Measurements from ENCODE around the gene ZNF423. TPM values are rescaled to one million over a fixed set of nuclear protein-coding genes. Genes with fewer than 3 reads are reported as not detected.

Gene ZNF423
- total and polyA plus RNA-seq, 2 donors, result 0.52 to 1.6 TPM

- H3K36me3 ChIP-seq (ENCODE audit: control insufficient read depth in 2 of 2, insufficient read depth in 2 of 2, low read length in 1 of 2), result no peaks in the 10 kb centered on the region
- 74% methylated on average over 11 of the region's 11 CpGs for WGBS
- H3K9me3 ChIP-seq (ENCODE audit: control insufficient read depth in 2 of 2, insufficient read depth in 1 of 2, low read length in 1 of 2), result no peaks in the 10 kb centered on the region
- H3K4me3 ChIP-seq (ENCODE audit: low read length in 2 of 2), result no peak overlapping the region
- H3K27me3 ChIP-seq (ENCODE audit: control insufficient read depth in 2 of 2, insufficient read depth in 1 of 2, low read length in 1 of 2), result no peaks in the 10 kb centered on the region
- DNase-seq (ENCODE audit: low read depth in 6 of 9, low spot score in 9 of 9), result peak in 1 of 9 donors; percentile 33
- H3K4me1 ChIP-seq (ENCODE audit: control insufficient read depth in 2 of 2, insufficient read depth in 2 of 2, low read length in 2 of 2), result peaks cover 0 to 6% of the 10 kb centered on the region in 2 donors
- no peak overlapping the region for H3K27ac ChIP-seq (ENCODE audit: low read depth in 1 of 2, low read length in 1 of 2)
These were observed 77.5 kb downstream of the ZNF423 start for GRCh38 chr16:49778202-49778930.

GRCh38 chr16:49776734-49777133, 79.2 kb downstream of the ZNF423 start:
- DNase-seq (ENCODE audit: low read depth in 6 of 9, low spot score in 9 of 9), result no peak
- 89% methylated on average over 4 of the region's 4 CpGs for WGBS
- no peaks in the 10 kb centered on the region for H3K27me3 ChIP-seq (ENCODE audit: control insufficient read depth in 2 of 2, insufficient read depth in 1 of 2, low read length in 1 of 2)

GRCh38 chr16:49776085-49776595, 79.8 kb downstream of the ZNF423 start:
- H3K27ac ChIP-seq (ENCODE audit: low read depth in 1 of 2, low read length in 1 of 2), result no peak overlapping the region
- H3K4me3 ChIP-seq (ENCODE audit: low read length in 2 of 2), result no peak overlapping the region
- peaks cover 0 to 6% of the 10 kb centered on the region in 2 donors for H3K4me1 ChIP-seq (ENCODE audit: control insufficient read depth in 2 of 2, insufficient read depth in 2 of 2, low read length in 2 of 2)
- H3K27me3 ChIP-seq (ENCODE audit: control insufficient read depth in 2 of 2, insufficient read depth in 1 of 2, low read length in 1 of 2), result no peaks in the 10 kb centered on the region
- 84% methylated on average over 16 of the region's 16 CpGs for WGBS
- no peaks in the 10 kb centered on the region for H3K36me3 ChIP-seq (ENCODE audit: control insufficient read depth in 2 of 2, insufficient read depth in 2 of 2, low read length in 1 of 2)
- H3K9me3 ChIP-seq (ENCODE audit: control insufficient read depth in 2 of 2, insufficient read depth in 1 of 2, low read length in 1 of 2), result no peaks in the 10 kb centered on the region
- DNase-seq (ENCODE audit: low read depth in 6 of 9, low spot score in 9 of 9), result no peak

More at GRCh38 chr16:49776734-49777133, 79.2 kb downstream of the ZNF423 start:
- Histone ChIP-seq H3K9me3 (ENCODE audit: control insufficient read depth in 2 of 2, insufficient read depth in 1 of 2, low read length in 1 of 2) (no peaks in the 10 kb centered on the region), H3K27ac (ENCODE audit: low read depth in 1 of 2, low read length in 1 of 2) (no peak overlapping the region), H3K4me1 (ENCODE audit: control insufficient read depth in 2 of 2, insufficient read depth in 2 of 2, low read length in 2 of 2) (peaks cover 0 to 6% of the 10 kb centered on the region in 2 donors), H3K36me3 (ENCODE audit: control insufficient read depth in 2 of 2, insufficient read depth in 2 of 2, low read length in 1 of 2) (no peaks in the 10 kb centered on the region), H3K4me3 (ENCODE audit: low read length in 2 of 2) (no peak overlapping the region)

GRCh38 chr16:49775581-49775980, 80.3 kb downstream of the ZNF423 start:
- Histone ChIP-seq H3K27ac (ENCODE audit: low read depth in 1 of 2, low read length in 1 of 2) (no peak overlapping the region), H3K4me1 (ENCODE audit: control insufficient read depth in 2 of 2, insufficient read depth in 2 of 2, low read length in 2 of 2) (peaks cover 0 to 6% of the 10 kb centered on the region in 2 donors)

GRCh38 chr16:49775018-49775417, 80.9 kb downstream of the ZNF423 start:
- H3K4me1 ChIP-seq (ENCODE audit: control insufficient read depth in 2 of 2, insufficient read depth in 2 of 2, low read length in 2 of 2), result peaks cover 0 to 6% of the 10 kb centered on the region in 2 donors
- H3K27me3 ChIP-seq (ENCODE audit: control insufficient read depth in 2 of 2, insufficient read depth in 1 of 2, low read length in 1 of 2), result no peaks in the 10 kb centered on the region
- no peaks in the 10 kb centered on the region for H3K36me3 ChIP-seq (ENCODE audit: control insufficient read depth in 2 of 2, insufficient read depth in 2 of 2, low read length in 1 of 2)
- H3K9me3 ChIP-seq (ENCODE audit: control insufficient read depth in 2 of 2, insufficient read depth in 1 of 2, low read length in 1 of 2), result no peaks in the 10 kb centered on the region
- H3K27ac ChIP-seq (ENCODE audit: low read depth in 1 of 2, low read length in 1 of 2), result no peak overlapping the region
- H3K4me3 ChIP-seq (ENCODE audit: low read length in 2 of 2), result no peak overlapping the region
- WGBS, result 95% methylated on average over 4 of the region's 4 CpGs
- no peak for DNase-seq (ENCODE audit: low read depth in 6 of 9, low spot score in 9 of 9)

More at GRCh38 chr16:49775581-49775980, 80.3 kb downstream of the ZNF423 start:
- Histone ChIP-seq H3K9me3 (ENCODE audit: control insufficient read depth in 2 of 2, insufficient read depth in 1 of 2, low read length in 1 of 2) (no peaks in the 10 kb centered on the region), H3K27me3 (ENCODE audit: control insufficient read depth in 2 of 2, insufficient read depth in 1 of 2, low read length in 1 of 2) (no peaks in the 10 kb centered on the region), H3K4me3 (ENCODE audit: low read length in 2 of 2) (no peak overlapping the region), H3K36me3 (ENCODE audit: control insufficient read depth in 2 of 2, insufficient read depth in 2 of 2, low read length in 1 of 2) (no peaks in the 10 kb centered on the region)
- WGBS, result 96% methylated on average over 4 of the region's 4 CpGs
- DNase-seq (ENCODE audit: low read depth in 6 of 9, low spot score in 9 of 9), result no peak

- no peak overlapping the region for H3K4me3 ChIP-seq (ENCODE audit: low read length in 2 of 2)
- no peaks in the 10 kb centered on the region for H3K9me3 ChIP-seq (ENCODE audit: control insufficient read depth in 2 of 2, insufficient read depth in 1 of 2, low read length in 1 of 2)
- 83% methylated on average over 10 of the region's 10 CpGs for WGBS
- H3K27me3 ChIP-seq (ENCODE audit: control insufficient read depth in 2 of 2, insufficient read depth in 1 of 2, low read length in 1 of 2), result no peaks in the 10 kb centered on the region
- H3K27ac ChIP-seq (ENCODE audit: low read depth in 1 of 2, low read length in 1 of 2), result no peak overlapping the region
- no peaks in the 10 kb centered on the region for H3K36me3 ChIP-seq (ENCODE audit: control insufficient read depth in 2 of 2, insufficient read depth in 2 of 2, low read length in 1 of 2)
- DNase-seq (ENCODE audit: low read depth in 6 of 9, low spot score in 9 of 9), result no peak
- H3K4me1 ChIP-seq (ENCODE audit: control insufficient read depth in 2 of 2, insufficient read depth in 2 of 2, low read length in 2 of 2), result peaks cover 0 to 6% of the 10 kb centered on the region in 2 donors
These were observed 82.1 kb downstream of the ZNF423 start for GRCh38 chr16:49773534-49774475.

- WGBS, result 97% methylated on average over 23 of the region's 23 CpGs
- DNase-seq (ENCODE audit: low read depth in 6 of 9, low spot score in 9 of 9), result no peak
- H3K27ac ChIP-seq (ENCODE audit: low read depth in 1 of 2, low read length in 1 of 2), result no peak overlapping the region
- H3K9me3 ChIP-seq (ENCODE audit: control insufficient read depth in 2 of 2, insufficient read depth in 1 of 2, low read length in 1 of 2), result no peaks in the 10 kb centered on the region
- no peaks in the 10 kb centered on the region for H3K27me3 ChIP-seq (ENCODE audit: control insufficient read depth in 2 of 2, insufficient read depth in 1 of 2, low read length in 1 of 2)
- H3K4me3 ChIP-seq (ENCODE audit: low read length in 2 of 2), result no peak overlapping the region
- H3K4me1 ChIP-seq (ENCODE audit: control insufficient read depth in 2 of 2, insufficient read depth in 2 of 2, low read length in 2 of 2), result no peaks in the 10 kb centered on the region
- H3K36me3 ChIP-seq (ENCODE audit: control insufficient read depth in 2 of 2, insufficient read depth in 2 of 2, low read length in 1 of 2), result no peaks in the 10 kb centered on the region
These were observed 87.9 kb downstream of the ZNF423 start for GRCh38 chr16:49767998-49768397.

- Histone ChIP-seq H3K27me3 (ENCODE audit: control insufficient read depth in 2 of 2, insufficient read depth in 1 of 2, low read length in 1 of 2) (no peaks in the 10 kb centered on the region), H3K4me3 (ENCODE audit: low read length in 2 of 2) (no peak overlapping the region), H3K27ac (ENCODE audit: low read depth in 1 of 2, low read length in 1 of 2) (no peak overlapping the region), H3K4me1 (ENCODE audit: control insufficient read depth in 2 of 2, insufficient read depth in 2 of 2, low read length in 2 of 2) (no peaks in the 10 kb centered on the region), H3K36me3 (ENCODE audit: control insufficient read depth in 2 of 2, insufficient read depth in 2 of 2, low read length in 1 of 2) (no peaks in the 10 kb centered on the region), H3K9me3 (ENCODE audit: control insufficient read depth in 2 of 2, insufficient read depth in 1 of 2, low read length in 1 of 2) (no peaks in the 10 kb centered on the region)
- no peak for DNase-seq (ENCODE audit: low read depth in 6 of 9, low spot score in 9 of 9)
- WGBS, result 97% methylated on average over 5 of the region's 5 CpGs
These were observed 88.5 kb downstream of the ZNF423 start for GRCh38 chr16:49767414-49767813.

GRCh38 chr16:49766225-49766624, 89.7 kb downstream of the ZNF423 start:
- DNase-seq (ENCODE audit: low read depth in 6 of 9, low spot score in 9 of 9), result no peak
- Histone ChIP-seq H3K36me3 (ENCODE audit: control insufficient read depth in 2 of 2, insufficient read depth in 2 of 2, low read length in 1 of 2) (no peaks in the 10 kb centered on the region), H3K9me3 (ENCODE audit: control insufficient read depth in 2 of 2, insufficient read depth in 1 of 2, low read length in 1 of 2) (no peaks in the 10 kb centered on the region), H3K27ac (ENCODE audit: low read depth in 1 of 2, low read length in 1 of 2) (no peak overlapping the region), H3K27me3 (ENCODE audit: control insufficient read depth in 2 of 2, insufficient read depth in 1 of 2, low read length in 1 of 2) (no peaks in the 10 kb centered on the region), H3K4me3 (ENCODE audit: low read length in 2 of 2) (no peak overlapping the region), H3K4me1 (ENCODE audit: control insufficient read depth in 2 of 2, insufficient read depth in 2 of 2, low read length in 2 of 2) (no peaks in the 10 kb centered on the region)
- 93% methylated on average over 6 of the region's 6 CpGs for WGBS
